Measurements from ENCODE around the gene ARID1A. TPM values are rescaled to one million over a fixed set of nuclear protein-coding genes. Genes with fewer than 3 reads are reported as not detected.

Gene ARID1A
- total and polyA plus RNA-seq, 2 experiments from 2014 or later = 50.0 to 104 TPM

DNA sequence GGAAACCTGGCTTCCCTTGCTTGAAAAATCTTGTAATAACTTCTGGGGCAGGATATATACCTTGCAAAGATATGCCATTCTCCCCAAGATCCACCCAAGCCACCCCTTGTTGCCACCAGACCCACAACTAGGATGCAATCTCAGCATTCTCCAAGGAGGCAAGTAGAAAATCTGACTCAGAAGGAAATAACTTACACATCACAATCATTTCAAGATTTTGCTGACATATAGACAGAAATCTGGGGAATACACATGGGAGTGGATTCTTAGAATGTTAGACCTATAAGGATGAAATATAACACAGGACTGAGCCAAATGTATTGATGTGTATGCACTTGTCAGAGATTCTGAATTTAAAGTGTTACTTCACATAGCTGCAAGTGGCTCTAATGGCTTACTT, 115.9 kb downstream of the ARID1A start:
- Mint-ChIP-seq H3K27ac (no peak overlapping the region), H3K4me3 (no peak overlapping the region), H3K9me3 (peaks cover 15% of the 10 kb centered on the region), H3K4me1 (no peaks in the 10 kb centered on the region), H3K27me3 (ENCODE audit: insufficient read depth, low read depth, poor library complexity) (peaks cover 3% of the 10 kb centered on the region), H3K36me3 (ENCODE audit: low read depth) (peaks cover 4% of the 10 kb centered on the region; the same call in 2 of the 3 replicates)
- no peaks in the 10 kb centered on the region for H3K9me2 ChIP-seq (ENCODE audit: insufficient read depth)
- no peak overlapping the region for H3K27ac ChIP-seq (ENCODE audit: low read depth)
- H3K4me1 ChIP-seq (ENCODE audit: insufficient read depth) = no peaks in the 10 kb centered on the region
- no peak overlapping the region for H3K4me2 ChIP-seq
- no peaks in the 10 kb centered on the region for H3K79me2 ChIP-seq (replicated peaks; ENCODE audit: insufficient read depth)
- ATAC-seq (no peak), DNase-seq (ENCODE audit: low spot score) (no peak)
- no peak overlapping the region for H2AFZ ChIP-seq
- H4K20me1 ChIP-seq (replicated peaks; ENCODE audit: insufficient read depth) = no peaks in the 10 kb centered on the region
- H3K27me3 ChIP-seq (ENCODE audit: insufficient read depth) = no peaks in the 10 kb centered on the region
- no peaks in the 10 kb centered on the region for H3F3A ChIP-seq (replicated peaks; ENCODE audit: low read depth)
- H3K36me3 ChIP-seq (ENCODE audit: insufficient read depth) = no peaks in the 10 kb centered on the region
- TF ChIP-seq EZH2 (IDR thresholded peaks at IDR 0.05; ENCODE audit: low read depth, unreplicated experiment) (no peak), JUNB (IDR thresholded peaks at IDR 0.05; ENCODE audit: unreplicated experiment) (no peak), EZH2phosphoT487 (IDR thresholded peaks at IDR 0.05; ENCODE audit: unreplicated experiment) (no peak), STAT1 (IDR thresholded peaks at IDR 0.05; ENCODE audit: unreplicated experiment) (no peak), POLR2AphosphoS5 (IDR thresholded peaks at IDR 0.05; ENCODE audit: low read depth) (no peak)
- TF ChIP-seq, protein P1, sequence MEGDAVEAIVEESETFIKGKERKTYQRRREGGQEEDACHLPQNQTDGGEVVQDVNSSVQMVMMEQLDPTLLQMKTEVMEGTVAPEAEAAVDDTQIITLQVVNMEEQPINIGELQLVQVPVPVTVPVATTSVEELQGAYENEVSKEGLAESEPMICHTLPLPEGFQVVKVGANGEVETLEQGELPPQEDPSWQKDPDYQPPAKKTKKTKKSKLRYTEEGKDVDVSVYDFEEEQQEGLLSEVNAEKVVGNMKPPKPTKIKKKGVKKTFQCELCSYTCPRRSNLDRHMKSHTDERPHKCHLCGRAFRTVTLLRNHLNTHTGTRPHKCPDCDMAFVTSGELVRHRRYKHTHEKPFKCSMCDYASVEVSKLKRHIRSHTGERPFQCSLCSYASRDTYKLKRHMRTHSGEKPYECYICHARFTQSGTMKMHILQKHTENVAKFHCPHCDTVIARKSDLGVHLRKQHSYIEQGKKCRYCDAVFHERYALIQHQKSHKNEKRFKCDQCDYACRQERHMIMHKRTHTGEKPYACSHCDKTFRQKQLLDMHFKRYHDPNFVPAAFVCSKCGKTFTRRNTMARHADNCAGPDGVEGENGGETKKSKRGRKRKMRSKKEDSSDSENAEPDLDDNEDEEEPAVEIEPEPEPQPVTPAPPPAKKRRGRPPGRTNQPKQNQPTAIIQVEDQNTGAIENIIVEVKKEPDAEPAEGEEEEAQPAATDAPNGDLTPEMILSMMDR (conservative IDR thresholded peaks at IDR 0.05; ENCODE audit: low read depth in 2 of 2) = no peak
- TF ChIP-seq, protein P2, sequence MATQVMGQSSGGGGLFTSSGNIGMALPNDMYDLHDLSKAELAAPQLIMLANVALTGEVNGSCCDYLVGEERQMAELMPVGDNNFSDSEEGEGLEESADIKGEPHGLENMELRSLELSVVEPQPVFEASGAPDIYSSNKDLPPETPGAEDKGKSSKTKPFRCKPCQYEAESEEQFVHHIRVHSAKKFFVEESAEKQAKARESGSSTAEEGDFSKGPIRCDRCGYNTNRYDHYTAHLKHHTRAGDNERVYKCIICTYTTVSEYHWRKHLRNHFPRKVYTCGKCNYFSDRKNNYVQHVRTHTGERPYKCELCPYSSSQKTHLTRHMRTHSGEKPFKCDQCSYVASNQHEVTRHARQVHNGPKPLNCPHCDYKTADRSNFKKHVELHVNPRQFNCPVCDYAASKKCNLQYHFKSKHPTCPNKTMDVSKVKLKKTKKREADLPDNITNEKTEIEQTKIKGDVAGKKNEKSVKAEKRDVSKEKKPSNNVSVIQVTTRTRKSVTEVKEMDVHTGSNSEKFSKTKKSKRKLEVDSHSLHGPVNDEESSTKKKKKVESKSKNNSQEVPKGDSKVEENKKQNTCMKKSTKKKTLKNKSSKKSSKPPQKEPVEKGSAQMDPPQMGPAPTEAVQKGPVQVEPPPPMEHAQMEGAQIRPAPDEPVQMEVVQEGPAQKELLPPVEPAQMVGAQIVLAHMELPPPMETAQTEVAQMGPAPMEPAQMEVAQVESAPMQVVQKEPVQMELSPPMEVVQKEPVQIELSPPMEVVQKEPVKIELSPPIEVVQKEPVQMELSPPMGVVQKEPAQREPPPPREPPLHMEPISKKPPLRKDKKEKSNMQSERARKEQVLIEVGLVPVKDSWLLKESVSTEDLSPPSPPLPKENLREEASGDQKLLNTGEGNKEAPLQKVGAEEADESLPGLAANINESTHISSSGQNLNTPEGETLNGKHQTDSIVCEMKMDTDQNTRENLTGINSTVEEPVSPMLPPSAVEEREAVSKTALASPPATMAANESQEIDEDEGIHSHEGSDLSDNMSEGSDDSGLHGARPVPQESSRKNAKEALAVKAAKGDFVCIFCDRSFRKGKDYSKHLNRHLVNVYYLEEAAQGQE (IDR thresholded peaks at IDR 0.05; ENCODE audit: unreplicated experiment) = no peak
- TF ChIP-seq, protein P3, sequence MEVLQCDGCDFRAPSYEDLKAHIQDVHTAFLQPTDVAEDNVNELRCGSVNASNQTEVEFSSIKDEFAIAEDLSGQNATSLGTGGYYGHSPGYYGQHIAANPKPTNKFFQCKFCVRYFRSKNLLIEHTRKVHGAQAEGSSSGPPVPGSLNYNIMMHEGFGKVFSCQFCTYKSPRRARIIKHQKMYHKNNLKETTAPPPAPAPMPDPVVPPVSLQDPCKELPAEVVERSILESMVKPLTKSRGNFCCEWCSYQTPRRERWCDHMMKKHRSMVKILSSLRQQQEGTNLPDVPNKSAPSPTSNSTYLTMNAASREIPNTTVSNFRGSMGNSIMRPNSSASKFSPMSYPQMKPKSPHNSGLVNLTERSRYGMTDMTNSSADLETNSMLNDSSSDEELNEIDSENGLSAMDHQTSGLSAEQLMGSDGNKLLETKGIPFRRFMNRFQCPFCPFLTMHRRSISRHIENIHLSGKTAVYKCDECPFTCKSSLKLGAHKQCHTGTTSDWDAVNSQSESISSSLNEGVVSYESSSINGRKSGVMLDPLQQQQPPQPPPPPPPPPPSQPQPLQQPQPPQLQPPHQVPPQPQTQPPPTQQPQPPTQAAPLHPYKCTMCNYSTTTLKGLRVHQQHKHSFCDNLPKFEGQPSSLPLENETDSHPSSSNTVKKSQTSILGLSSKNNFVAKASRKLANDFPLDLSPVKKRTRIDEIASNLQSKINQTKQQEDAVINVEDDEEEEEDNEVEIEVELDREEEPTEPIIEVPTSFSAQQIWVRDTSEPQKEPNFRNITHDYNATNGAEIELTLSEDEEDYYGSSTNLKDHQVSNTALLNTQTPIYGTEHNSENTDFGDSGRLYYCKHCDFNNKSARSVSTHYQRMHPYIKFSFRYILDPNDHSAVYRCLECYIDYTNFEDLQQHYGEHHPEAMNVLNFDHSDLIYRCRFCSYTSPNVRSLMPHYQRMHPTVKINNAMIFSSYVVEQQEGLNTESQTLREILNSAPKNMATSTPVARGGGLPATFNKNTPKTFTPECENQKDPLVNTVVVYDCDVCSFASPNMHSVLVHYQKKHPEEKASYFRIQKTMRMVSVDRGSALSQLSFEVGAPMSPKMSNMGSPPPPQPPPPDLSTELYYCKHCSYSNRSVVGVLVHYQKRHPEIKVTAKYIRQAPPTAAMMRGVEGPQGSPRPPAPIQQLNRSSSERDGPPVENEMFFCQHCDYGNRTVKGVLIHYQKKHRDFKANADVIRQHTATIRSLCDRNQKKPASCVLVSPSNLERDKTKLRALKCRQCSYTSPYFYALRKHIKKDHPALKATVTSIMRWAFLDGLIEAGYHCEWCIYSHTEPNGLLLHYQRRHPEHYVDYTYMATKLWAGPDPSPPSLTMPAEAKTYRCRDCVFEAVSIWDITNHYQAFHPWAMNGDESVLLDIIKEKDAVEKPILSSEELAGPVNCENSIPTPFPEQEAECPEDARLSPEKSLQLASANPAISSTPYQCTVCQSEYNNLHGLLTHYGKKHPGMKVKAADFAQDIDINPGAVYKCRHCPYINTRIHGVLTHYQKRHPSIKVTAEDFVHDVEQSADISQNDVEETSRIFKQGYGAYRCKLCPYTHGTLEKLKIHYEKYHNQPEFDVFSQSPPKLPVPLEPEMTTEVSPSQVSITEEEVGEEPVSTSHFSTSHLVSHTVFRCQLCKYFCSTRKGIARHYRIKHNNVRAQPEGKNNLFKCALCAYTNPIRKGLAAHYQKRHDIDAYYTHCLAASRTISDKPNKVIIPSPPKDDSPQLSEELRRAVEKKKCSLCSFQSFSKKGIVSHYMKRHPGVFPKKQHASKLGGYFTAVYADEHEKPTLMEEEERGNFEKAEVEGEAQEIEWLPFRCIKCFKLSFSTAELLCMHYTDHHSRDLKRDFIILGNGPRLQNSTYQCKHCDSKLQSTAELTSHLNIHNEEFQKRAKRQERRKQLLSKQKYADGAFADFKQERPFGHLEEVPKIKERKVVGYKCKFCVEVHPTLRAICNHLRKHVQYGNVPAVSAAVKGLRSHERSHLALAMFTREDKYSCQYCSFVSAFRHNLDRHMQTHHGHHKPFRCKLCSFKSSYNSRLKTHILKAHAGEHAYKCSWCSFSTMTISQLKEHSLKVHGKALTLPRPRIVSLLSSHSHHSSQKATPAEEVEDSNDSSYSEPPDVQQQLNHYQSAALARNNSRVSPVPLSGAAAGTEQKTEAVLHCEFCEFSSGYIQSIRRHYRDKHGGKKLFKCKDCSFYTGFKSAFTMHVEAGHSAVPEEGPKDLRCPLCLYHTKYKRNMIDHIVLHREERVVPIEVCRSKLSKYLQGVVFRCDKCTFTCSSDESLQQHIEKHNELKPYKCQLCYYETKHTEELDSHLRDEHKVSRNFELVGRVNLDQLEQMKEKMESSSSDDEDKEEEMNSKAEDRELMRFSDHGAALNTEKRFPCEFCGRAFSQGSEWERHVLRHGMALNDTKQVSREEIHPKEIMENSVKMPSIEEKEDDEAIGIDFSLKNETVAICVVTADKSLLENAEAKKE (CRISPR knock-in tag; IDR thresholded peaks at IDR 0.05) = no peak
- no peak overlapping the region for H3K4me3 ChIP-seq

All from GM23338 (cell line).